HUES6 (cell line): ENCODE measurements around the gene AGPS.

Experiments
- H3K27ac ChIP-seq: 2 replicates; pipeline ENCODE4 v1.7.0; 2013; ENCODE audit warnings: low read depth, mild to moderate bottlenecking, low read length, inconsistent platforms
- H3K27me3 ChIP-seq: 2 replicates; pipeline ENCODE4 v1.6.1; 2013; ENCODE audit warnings: low read length; ENCODE audit not compliant: control insufficient read depth, insufficient read depth
- H3K36me3 ChIP-seq: 2 replicates; pipeline ENCODE4 v1.6.1; 2013; ENCODE audit warnings: low read length; ENCODE audit not compliant: control insufficient read depth, insufficient read depth
- H3K4me1 ChIP-seq: 2 replicates; pipeline ENCODE4 v1.6.1; 2013; ENCODE audit warnings: low read length; ENCODE audit not compliant: control insufficient read depth, insufficient read depth
- H3K4me3 ChIP-seq: 2 replicates; pipeline ENCODE4 v1.5.1; 2013; ENCODE audit warnings: low read depth, low read length
- H3K9ac ChIP-seq: one replicate; pipeline ENCODE4 v1.6.1; 2013; ENCODE audit warnings: mild to moderate bottlenecking, low read length
- H3K9me3 ChIP-seq: 2 replicates; pipeline ENCODE4 v1.6.1; 2013; ENCODE audit warnings: low read depth, low read length; ENCODE audit not compliant: control insufficient read depth, insufficient read depth

Gene AGPS

DNA sequence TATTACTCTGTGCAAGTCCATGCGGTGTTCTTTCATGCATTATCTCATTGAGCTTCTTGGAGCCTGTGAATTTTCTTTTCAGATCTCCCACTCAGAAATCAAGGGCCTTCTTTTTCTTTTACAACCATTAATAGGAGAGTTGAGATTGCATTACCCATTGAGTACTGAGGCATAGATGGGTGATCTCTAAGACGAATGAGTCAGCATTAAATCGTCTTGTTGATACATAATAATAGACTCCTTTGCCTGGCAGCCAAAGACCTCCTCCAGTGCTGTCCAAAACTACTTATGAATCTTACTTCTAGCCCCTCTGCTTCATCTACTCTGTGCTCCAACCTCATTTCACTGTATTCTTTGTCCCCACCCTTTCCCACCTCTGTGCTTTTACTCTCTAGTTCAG lies 180.5 kb downstream of the AGPS start:
- Histone ChIP-seq H3K9ac (no peak overlapping the region), H3K4me3 (no peak overlapping the region), H3K36me3 (no peaks in the 10 kb centered on the region), H3K27me3 (no peaks in the 10 kb centered on the region), H3K9me3 (no peaks in the 10 kb centered on the region), H3K4me1 (no peaks in the 10 kb centered on the region), H3K27ac (no peak overlapping the region)

DNA sequence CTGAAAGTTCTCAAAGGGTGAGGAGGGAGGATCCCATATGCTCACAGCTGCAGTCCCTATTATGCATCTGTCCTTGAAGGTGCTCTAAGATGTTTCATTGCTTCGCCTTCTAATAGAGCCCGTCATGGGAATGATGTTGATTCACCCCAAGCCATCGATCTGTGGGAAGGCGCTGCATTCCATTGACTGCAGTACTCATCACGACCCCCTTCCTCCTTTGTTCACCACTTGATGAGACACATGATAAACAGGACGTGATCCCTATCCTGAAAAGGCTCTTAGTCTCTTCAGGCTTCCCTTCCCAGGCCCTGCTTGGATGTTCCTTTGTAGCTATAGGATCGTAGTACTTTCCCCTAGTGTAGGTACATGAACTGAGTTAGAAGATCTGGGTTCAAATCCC lies 181.8 kb downstream of the AGPS start:
- H3K27me3 ChIP-seq: no peaks in the 10 kb centered on the region
- H3K4me1 ChIP-seq: no peaks in the 10 kb centered on the region
- no peaks in the 10 kb centered on the region for H3K9me3 ChIP-seq
- H3K9ac ChIP-seq: no peak overlapping the region
- H3K36me3 ChIP-seq: no peaks in the 10 kb centered on the region
- H3K27ac ChIP-seq: no peak overlapping the region
- H3K4me3 ChIP-seq: no peak overlapping the region

DNA sequence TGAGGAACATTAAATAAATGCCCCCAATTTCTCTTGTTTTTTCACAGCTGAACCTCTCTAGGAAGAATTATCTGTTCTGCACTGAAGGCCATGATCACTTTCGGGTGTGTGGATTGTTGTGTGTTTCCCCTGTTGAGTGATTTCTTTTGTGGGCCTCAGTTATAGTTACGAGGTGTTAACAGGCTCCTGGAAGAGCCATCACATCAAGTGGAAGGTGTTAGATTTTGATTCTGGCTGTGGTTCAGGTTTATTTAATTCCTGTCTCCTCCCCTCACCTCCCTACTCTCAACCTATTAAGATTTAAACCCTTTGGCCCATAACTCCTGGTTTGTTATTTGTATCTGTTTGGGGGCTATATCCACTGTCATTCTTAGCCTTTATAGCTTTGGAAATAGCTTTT lies 182.8 kb downstream of the AGPS start:
- H3K27ac ChIP-seq: no peak overlapping the region
- no peak overlapping the region for H3K4me3 ChIP-seq
- H3K9me3 ChIP-seq: no peaks in the 10 kb centered on the region
- no peak overlapping the region for H3K9ac ChIP-seq
- H3K4me1 ChIP-seq: no peaks in the 10 kb centered on the region
- no peaks in the 10 kb centered on the region for H3K36me3 ChIP-seq
- no peaks in the 10 kb centered on the region for H3K27me3 ChIP-seq

DNA sequence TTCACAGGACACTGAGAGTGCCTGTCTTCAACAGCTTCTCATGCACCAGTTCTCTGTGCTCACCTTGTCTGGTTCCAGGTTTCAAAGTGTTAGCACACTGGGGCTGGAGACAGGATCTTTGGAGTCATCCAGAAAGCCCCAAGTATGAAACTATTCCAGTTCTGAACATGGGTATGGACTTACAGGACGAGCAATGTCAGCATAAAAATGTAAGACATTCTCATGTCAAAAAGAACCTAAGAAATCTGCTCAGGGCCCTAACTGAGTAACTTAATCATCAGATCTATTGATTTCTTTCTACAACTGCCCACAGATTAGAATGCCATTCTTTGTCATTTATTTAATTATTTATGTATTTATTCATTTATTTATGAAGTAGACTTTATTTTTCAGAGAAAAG lies 184.5 kb downstream of the AGPS start:
- H3K27me3 ChIP-seq: no peaks in the 10 kb centered on the region
- H3K4me3 ChIP-seq: no peak overlapping the region
- no peaks in the 10 kb centered on the region for H3K4me1 ChIP-seq
- H3K27ac ChIP-seq: no peak overlapping the region
- H3K9me3 ChIP-seq: no peaks in the 10 kb centered on the region
- no peaks in the 10 kb centered on the region for H3K36me3 ChIP-seq
- no peak overlapping the region for H3K9ac ChIP-seq

DNA sequence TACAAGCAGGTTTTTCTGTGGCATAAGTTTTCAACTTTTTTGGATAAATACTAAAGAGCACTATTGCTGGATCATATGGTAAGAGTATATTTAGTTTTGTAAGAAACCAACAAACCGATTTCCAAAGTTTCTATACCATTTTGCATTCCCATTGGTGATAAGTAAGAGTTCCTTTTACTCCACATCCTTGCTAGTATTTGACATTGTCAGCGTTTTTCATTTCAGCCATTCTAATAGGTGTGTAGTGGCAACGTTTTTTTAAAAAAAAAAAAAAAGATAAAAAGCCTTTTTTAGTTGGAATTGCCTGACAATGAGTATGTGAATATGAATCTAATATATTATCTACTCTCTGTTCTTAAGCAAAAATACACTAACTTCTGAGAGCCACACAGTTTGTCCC lies 185.9 kb downstream of the AGPS start:
- H3K27me3 ChIP-seq: no peaks in the 10 kb centered on the region
- H3K4me1 ChIP-seq: no peaks in the 10 kb centered on the region
- H3K9me3 ChIP-seq: no peaks in the 10 kb centered on the region
- H3K27ac ChIP-seq: no peak overlapping the region
- no peak overlapping the region for H3K9ac ChIP-seq
- no peaks in the 10 kb centered on the region for H3K36me3 ChIP-seq
- no peak overlapping the region for H3K4me3 ChIP-seq

DNA sequence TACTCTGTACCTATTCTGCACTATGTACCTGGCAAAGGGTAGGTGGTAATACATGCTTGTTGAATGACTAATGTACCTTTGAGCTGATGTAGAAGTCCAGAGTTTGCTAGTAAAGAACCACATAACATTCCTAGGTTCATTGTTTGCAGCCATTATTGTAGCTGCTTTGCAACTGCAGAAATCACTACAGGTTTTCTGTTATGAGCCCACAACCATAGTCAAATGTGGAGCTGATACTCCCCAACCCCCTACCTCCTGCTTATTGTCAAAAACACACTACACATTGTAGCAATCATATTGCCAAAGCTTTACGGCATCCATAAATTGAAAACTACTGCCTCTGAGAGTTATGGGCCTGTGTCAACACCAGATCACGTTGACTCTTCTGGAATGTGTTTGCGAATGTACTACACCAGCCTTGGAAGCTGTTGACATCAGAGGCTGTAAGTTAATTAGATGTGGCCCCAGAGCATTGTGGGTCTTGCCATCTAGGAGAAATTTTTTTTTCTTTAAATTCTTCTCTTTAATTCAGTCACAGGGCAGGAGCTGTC lies 187.0 kb downstream of the AGPS start:
- H3K27ac ChIP-seq: no peak overlapping the region
- no peaks in the 10 kb centered on the region for H3K27me3 ChIP-seq

DNA sequence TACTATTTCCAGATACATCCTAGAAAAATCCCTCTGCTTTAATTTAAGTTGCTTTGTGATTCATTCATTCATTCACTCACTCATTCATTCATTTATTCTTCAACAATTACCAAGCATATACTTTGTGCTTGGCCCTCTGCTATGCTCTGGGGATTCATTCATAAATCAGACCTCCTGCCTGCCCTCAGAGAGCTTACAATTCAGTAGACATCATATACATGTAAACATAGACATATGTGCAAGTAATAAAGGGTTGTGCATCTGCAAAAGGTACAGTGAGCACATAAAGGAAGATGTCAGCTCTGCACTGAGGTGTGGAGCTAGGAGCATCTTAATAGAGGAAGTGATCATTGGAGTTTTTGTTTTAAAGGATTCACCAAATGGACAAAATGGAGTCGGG lies 189.4 kb downstream of the AGPS start:
- Histone ChIP-seq H3K9me3 (no peaks in the 10 kb centered on the region), H3K36me3 (no peaks in the 10 kb centered on the region), H3K4me1 (no peaks in the 10 kb centered on the region), H3K4me3 (no peak overlapping the region), H3K9ac (no peak overlapping the region), H3K27ac (no peak overlapping the region), H3K27me3 (no peaks in the 10 kb centered on the region)

More for the DNA sequence above, 187.0 kb downstream of the AGPS start:
- no peaks in the 10 kb centered on the region for H3K4me1 ChIP-seq
- no peak overlapping the region for H3K9ac ChIP-seq
- no peak overlapping the region for H3K4me3 ChIP-seq
- H3K9me3 ChIP-seq: no peaks in the 10 kb centered on the region
- no peaks in the 10 kb centered on the region for H3K36me3 ChIP-seq

DNA sequence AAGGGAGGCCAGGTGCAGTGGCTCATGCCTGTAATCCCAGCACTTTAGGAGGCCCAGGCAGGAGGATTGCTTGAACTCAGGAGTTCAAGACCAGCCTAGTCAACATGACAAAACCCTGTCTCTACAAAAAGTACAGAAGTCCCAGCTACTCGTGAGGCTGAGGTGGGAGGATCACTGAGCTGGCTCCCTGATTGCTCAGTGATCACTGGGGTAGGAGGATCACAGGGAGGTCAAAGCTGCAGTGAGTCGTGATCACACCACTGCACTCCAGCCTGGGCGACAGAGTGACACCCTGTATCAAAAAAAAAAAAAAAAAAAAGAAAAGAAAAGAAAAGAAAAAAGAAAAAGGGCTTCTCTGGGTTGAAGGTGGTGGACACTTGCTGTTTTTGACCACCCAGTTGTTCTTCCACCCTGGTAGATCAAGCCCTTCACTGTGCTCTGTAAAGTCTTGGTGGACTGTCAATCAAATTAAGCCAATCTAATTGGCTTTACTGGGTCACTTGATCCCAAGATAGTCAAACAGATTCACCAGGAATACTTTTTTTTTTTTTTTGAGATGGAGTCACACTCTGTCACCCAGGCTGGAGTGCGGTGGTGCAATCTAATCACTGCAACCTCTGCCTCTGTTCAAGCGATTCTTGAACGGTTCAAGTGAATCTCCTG lies 191.6 kb downstream of the AGPS start:
- no peak overlapping the region for H3K4me3 ChIP-seq
- H3K36me3 ChIP-seq: no peaks in the 10 kb centered on the region
- no peaks in the 10 kb centered on the region for H3K27me3 ChIP-seq
- H3K27ac ChIP-seq: no peak overlapping the region
- H3K9ac ChIP-seq: no peak overlapping the region
- no peaks in the 10 kb centered on the region for H3K4me1 ChIP-seq
- H3K9me3 ChIP-seq: no peaks in the 10 kb centered on the region

DNA sequence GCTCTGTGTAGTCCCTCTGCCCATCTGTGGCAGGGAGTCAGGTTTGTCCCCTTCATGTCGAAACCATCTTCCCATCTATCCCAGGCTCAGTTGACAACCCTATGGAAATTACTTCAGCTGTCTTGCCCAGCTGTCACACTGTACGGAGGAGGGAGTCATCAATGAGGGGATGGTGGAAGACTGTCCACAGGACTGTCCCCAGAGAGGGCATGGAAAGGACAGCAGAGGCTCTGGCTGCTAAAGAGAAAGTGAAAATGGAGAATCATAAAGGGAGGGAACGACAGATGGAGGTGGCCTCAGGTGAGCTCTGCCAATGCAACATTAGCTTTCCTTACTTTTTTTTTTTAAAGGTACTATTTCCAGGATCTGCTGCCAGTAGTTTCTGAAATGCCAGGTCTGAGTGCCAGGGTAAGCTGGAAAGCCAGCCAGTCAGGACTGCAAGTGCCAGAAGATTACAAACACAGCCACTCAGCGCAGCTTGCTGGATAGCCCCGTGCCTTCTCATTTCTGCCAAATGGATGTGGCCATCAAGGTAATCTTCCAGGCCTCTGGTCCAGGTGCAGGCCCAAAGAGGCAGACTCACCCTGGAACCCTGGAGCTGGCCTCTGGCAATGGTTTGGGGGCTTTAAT lies 192.8 kb downstream of the AGPS start:
- H3K9ac ChIP-seq: no peak overlapping the region
- H3K9me3 ChIP-seq: no peaks in the 10 kb centered on the region
- no peak overlapping the region for H3K27ac ChIP-seq
- H3K4me3 ChIP-seq: no peak overlapping the region
- no peaks in the 10 kb centered on the region for H3K36me3 ChIP-seq
- H3K27me3 ChIP-seq: no peaks in the 10 kb centered on the region
- no peaks in the 10 kb centered on the region for H3K4me1 ChIP-seq

DNA sequence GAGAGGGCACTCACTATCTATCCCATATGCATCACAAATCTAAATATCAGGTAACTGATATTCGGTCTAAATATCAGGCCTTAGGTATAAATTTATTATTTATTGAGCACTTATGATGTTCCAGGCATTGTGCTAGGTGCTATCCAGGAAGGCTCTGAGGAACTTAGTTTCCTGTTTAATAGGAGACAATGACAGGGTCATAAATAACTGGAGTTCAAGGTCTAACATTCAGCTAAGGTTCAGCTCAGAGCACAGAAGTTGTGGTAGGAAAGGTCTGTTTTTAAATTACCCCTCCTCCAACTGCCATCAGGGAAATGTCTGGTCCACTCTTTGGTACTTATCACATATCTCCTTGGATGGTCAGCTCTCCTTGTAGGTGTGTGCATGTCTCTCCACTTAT lies 193.6 kb downstream of the AGPS start:
- Histone ChIP-seq H3K4me1 (no peaks in the 10 kb centered on the region), H3K27me3 (no peaks in the 10 kb centered on the region), H3K36me3 (no peaks in the 10 kb centered on the region), H3K4me3 (no peak overlapping the region), H3K9me3 (no peaks in the 10 kb centered on the region), H3K9ac (no peak overlapping the region), H3K27ac (no peak overlapping the region)

DNA sequence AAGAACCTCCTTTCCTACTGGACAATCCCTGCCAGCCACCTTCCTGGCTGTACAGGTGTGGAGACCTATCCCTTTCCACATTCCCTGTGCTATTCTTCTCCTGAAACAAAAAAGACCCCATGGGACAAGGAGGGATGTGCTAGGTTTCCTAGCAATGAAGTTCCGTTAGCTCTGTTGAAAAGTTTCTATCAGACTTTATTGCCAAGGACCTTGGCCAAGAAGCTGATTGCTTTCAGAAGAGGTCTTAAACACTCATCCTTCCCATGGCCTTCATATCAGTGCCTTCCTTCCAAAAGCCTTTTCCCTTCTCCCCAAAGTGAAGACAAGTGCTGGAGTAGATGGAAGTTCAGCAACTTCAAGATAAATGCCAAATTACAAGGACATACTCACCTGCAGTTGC lies 194.8 kb downstream of the AGPS start:
- H3K27me3 ChIP-seq: no peaks in the 10 kb centered on the region
- no peak overlapping the region for H3K9ac ChIP-seq
- no peaks in the 10 kb centered on the region for H3K36me3 ChIP-seq
- no peaks in the 10 kb centered on the region for H3K4me1 ChIP-seq
- H3K4me3 ChIP-seq: no peak overlapping the region
- H3K27ac ChIP-seq: no peak overlapping the region
- no peaks in the 10 kb centered on the region for H3K9me3 ChIP-seq
